ENCODE data around the gene YY1AP1. TPM values are rescaled to one million over a fixed set of nuclear protein-coding genes. Genes with fewer than 3 reads are reported as not detected.
"Not testable (repeated sequence)": the region's sequence is repeated elsewhere in the genome, so short reads cannot be mapped to it uniquely, and the experiment has no call there.

YY1AP1 gene
- total and polyA plus RNA-seq, 4 donors, result 13.3 to 43.8 (median 26.6) TPM

DNA sequence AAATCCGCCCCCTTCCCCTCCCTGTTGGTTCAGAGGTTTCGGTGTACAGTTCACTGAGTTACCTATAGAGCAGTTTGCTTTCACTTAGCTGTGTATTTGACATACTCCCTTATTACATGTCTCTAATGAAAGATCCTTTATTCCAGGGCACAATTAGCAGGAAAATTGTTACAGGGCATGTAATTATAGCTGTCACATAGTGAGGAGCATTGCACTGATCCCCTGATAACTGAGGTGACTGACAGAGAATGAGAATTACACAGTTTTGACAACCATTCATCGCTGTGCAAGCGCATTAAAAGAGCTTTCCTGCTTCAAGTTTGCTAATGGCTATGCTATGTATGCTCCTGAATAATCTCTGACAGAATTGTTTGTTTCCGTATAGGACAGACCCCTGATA lies 27.2 kb upstream of the YY1AP1 start:
- H3K36me3 ChIP-seq (ENCODE audit: control insufficient read depth in 4 of 4, insufficient read depth in 3 of 4, low read depth in 1 of 4, low read length in 3 of 4), result peaks cover 3 to 16% (median 4%) of the 10 kb centered on the region in 4 donors
- no peaks in the 10 kb centered on the region for H3K9me3 ChIP-seq (ENCODE audit: control insufficient read depth in 4 of 4, low read length in 3 of 4)
- H3K27ac ChIP-seq (ENCODE audit: low read depth in 1 of 2, low read length in 2 of 2), result no peak overlapping the region
- H3K9ac ChIP-seq (ENCODE audit: low read depth in 1 of 2, low read length in 2 of 2), result no peak overlapping the region
- TF ChIP-seq, protein P1, sequence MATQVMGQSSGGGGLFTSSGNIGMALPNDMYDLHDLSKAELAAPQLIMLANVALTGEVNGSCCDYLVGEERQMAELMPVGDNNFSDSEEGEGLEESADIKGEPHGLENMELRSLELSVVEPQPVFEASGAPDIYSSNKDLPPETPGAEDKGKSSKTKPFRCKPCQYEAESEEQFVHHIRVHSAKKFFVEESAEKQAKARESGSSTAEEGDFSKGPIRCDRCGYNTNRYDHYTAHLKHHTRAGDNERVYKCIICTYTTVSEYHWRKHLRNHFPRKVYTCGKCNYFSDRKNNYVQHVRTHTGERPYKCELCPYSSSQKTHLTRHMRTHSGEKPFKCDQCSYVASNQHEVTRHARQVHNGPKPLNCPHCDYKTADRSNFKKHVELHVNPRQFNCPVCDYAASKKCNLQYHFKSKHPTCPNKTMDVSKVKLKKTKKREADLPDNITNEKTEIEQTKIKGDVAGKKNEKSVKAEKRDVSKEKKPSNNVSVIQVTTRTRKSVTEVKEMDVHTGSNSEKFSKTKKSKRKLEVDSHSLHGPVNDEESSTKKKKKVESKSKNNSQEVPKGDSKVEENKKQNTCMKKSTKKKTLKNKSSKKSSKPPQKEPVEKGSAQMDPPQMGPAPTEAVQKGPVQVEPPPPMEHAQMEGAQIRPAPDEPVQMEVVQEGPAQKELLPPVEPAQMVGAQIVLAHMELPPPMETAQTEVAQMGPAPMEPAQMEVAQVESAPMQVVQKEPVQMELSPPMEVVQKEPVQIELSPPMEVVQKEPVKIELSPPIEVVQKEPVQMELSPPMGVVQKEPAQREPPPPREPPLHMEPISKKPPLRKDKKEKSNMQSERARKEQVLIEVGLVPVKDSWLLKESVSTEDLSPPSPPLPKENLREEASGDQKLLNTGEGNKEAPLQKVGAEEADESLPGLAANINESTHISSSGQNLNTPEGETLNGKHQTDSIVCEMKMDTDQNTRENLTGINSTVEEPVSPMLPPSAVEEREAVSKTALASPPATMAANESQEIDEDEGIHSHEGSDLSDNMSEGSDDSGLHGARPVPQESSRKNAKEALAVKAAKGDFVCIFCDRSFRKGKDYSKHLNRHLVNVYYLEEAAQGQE (IDR thresholded peaks at IDR 0.05), result no peak
- TF ChIP-seq FOXA2 (IDR thresholded peaks at IDR 0.05) (no peak), SP1 (IDR thresholded peaks at IDR 0.05) (no peak), GABPA (IDR thresholded peaks at IDR 0.05 in 1 of 2, conservative IDR thresholded peaks at IDR 0.05 in 1 of 2) (no peak), RAD21 (IDR thresholded peaks at IDR 0.05) (no peak), NR2F2 (IDR thresholded peaks at IDR 0.05) (no peak), HNF4G (IDR thresholded peaks at IDR 0.05) (no peak), FOXA1 (IDR thresholded peaks at IDR 0.05) (no peak), HNF4A (conservative IDR thresholded peaks at IDR 0.05) (no peak)
- TF ChIP-seq, protein P2, sequence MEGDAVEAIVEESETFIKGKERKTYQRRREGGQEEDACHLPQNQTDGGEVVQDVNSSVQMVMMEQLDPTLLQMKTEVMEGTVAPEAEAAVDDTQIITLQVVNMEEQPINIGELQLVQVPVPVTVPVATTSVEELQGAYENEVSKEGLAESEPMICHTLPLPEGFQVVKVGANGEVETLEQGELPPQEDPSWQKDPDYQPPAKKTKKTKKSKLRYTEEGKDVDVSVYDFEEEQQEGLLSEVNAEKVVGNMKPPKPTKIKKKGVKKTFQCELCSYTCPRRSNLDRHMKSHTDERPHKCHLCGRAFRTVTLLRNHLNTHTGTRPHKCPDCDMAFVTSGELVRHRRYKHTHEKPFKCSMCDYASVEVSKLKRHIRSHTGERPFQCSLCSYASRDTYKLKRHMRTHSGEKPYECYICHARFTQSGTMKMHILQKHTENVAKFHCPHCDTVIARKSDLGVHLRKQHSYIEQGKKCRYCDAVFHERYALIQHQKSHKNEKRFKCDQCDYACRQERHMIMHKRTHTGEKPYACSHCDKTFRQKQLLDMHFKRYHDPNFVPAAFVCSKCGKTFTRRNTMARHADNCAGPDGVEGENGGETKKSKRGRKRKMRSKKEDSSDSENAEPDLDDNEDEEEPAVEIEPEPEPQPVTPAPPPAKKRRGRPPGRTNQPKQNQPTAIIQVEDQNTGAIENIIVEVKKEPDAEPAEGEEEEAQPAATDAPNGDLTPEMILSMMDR (IDR thresholded peaks at IDR 0.05; ENCODE audit: low read depth, low read length, missing input control), result no peak
- TF ChIP-seq, protein P3, sequence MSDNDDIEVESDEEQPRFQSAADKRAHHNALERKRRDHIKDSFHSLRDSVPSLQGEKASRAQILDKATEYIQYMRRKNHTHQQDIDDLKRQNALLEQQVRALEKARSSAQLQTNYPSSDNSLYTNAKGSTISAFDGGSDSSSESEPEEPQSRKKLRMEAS (IDR thresholded peaks at IDR 0.05), result no peak
- TF ChIP-seq, protein P4, sequence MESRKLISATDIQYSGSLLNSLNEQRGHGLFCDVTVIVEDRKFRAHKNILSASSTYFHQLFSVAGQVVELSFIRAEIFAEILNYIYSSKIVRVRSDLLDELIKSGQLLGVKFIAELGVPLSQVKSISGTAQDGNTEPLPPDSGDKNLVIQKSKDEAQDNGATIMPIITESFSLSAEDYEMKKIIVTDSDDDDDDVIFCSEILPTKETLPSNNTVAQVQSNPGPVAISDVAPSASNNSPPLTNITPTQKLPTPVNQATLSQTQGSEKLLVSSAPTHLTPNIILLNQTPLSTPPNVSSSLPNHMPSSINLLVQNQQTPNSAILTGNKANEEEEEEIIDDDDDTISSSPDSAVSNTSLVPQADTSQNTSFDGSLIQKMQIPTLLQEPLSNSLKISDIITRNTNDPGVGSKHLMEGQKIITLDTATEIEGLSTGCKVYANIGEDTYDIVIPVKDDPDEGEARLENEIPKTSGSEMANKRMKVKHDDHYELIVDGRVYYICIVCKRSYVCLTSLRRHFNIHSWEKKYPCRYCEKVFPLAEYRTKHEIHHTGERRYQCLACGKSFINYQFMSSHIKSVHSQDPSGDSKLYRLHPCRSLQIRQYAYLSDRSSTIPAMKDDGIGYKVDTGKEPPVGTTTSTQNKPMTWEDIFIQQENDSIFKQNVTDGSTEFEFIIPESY (IDR thresholded peaks at IDR 0.05), result no peak
- H3K4me1 ChIP-seq (ENCODE audit: control insufficient read depth in 4 of 4, insufficient read depth in 4 of 4, low read length in 3 of 4), result no peaks in the 10 kb centered on the region
- H3K27me3 ChIP-seq (ENCODE audit: control insufficient read depth in 4 of 4, insufficient read depth in 4 of 4, low read length in 3 of 4), result no peaks in the 10 kb centered on the region
- no peak for DNase-seq (ENCODE audit: low spot score)
- WGBS, result 97% methylated on average over 5 of the region's 5 CpGs
- no peak overlapping the region for H3K4me3 ChIP-seq (ENCODE audit: low read depth in 1 of 3, low read length in 3 of 3)

DNA sequence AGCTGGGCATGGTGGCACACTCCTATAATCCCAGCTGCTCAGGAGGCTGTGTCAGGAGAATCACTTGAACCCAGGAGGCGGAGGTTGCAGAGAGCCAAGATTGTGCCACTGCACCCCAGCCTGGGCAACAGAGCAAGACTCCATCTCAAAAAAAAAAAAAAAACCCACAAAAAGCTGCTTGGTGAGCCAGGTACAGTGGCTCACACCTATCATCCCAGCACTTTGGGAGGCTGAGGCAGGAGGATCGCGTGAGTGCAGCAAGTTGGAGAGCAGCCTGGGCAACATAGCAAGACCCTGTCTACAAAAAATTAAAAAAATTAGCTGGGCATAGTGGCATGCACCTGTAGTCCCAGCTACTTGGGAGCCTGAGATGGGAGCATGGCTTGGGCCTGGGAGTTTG lies 26.5 kb upstream of the YY1AP1 start:
- H3K9me3 ChIP-seq (ENCODE audit: control insufficient read depth in 4 of 4, low read length in 3 of 4); H3K4me1 ChIP-seq (ENCODE audit: control insufficient read depth in 4 of 4, insufficient read depth in 4 of 4, low read length in 3 of 4); H3K27me3 ChIP-seq (ENCODE audit: control insufficient read depth in 4 of 4, insufficient read depth in 4 of 4, low read length in 3 of 4); H3K4me3 ChIP-seq (ENCODE audit: low read depth in 1 of 3, low read length in 3 of 3); DNase-seq (ENCODE audit: low spot score); H3K27ac ChIP-seq (ENCODE audit: low read depth in 1 of 2, low read length in 2 of 2); H3K9ac ChIP-seq (ENCODE audit: low read depth in 1 of 2, low read length in 2 of 2): not testable (repeated sequence)
- 99% methylated on average over 3 of the region's 3 CpGs for WGBS
- H3K36me3 ChIP-seq (ENCODE audit: control insufficient read depth in 4 of 4, insufficient read depth in 3 of 4, low read depth in 1 of 4, low read length in 3 of 4), result peaks cover 3 to 13% (median 5%) of the 10 kb centered on the region in 4 donors

Data from liver (tissue), 9 donors.